Neuron (in vitro differentiated cells): ENCODE measurements around the gene AP2A1.
A peak's percentile ranks its signal among the peaks of the same experiment; 100 is the strongest.

Experiments used
- H2AFZ ChIP-seq: one replicate; pipeline ENCODE4 v1.6.1; 2013; ENCODE audit warnings: low read depth, mild to moderate bottlenecking, inconsistent platforms, low read length, moderate library complexity
- H3K27me3 ChIP-seq: one replicate; pipeline ENCODE4 v1.6.1; 2013; ENCODE audit warnings: low read length; ENCODE audit not compliant: insufficient read depth
- H3K36me3 ChIP-seq: one replicate; pipeline ENCODE4 v1.6.1; 2013; ENCODE audit warnings: low read length; ENCODE audit not compliant: insufficient read depth
- H3K4me1 ChIP-seq: one replicate; pipeline ENCODE4 v1.6.1; 2013; ENCODE audit warnings: low read length; ENCODE audit not compliant: insufficient read depth
- H3K4me3 ChIP-seq: 2 replicates; pipeline ENCODE4 v1.5.1; 2013; ENCODE audit warnings: mild to moderate bottlenecking, low read length, moderate library complexity
- H3K9me3 ChIP-seq: one replicate; pipeline ENCODE4 v1.6.1; 2013; ENCODE audit warnings: low read length

The AP2A1 gene

GRCh38 chr19:49847731-49848696, 81.2 kb downstream of the AP2A1 start:
- peaks cover 16% of the 10 kb centered on the region for H3K4me1 ChIP-seq

GRCh38 chr19:49848938-49849337, 82.1 kb downstream of the AP2A1 start:
- Histone ChIP-seq H3K36me3 (peaks cover 15% of the 10 kb centered on the region), H3K27me3 (no peaks in the 10 kb centered on the region), H2AFZ (no peak overlapping the region), H3K4me1 (peaks cover 18% of the 10 kb centered on the region), H3K4me3 (no peak overlapping the region), H3K9me3 (peaks cover 4% of the 10 kb centered on the region)

More at GRCh38 chr19:49847731-49848696, 81.2 kb downstream of the AP2A1 start:
- peaks cover 12% of the 10 kb centered on the region for H3K36me3 ChIP-seq
- H2AFZ ChIP-seq: no peak overlapping the region
- H3K4me3 ChIP-seq: no peak overlapping the region
- peaks cover 4% of the 10 kb centered on the region for H3K9me3 ChIP-seq
- H3K27me3 ChIP-seq: no peaks in the 10 kb centered on the region

DNA sequence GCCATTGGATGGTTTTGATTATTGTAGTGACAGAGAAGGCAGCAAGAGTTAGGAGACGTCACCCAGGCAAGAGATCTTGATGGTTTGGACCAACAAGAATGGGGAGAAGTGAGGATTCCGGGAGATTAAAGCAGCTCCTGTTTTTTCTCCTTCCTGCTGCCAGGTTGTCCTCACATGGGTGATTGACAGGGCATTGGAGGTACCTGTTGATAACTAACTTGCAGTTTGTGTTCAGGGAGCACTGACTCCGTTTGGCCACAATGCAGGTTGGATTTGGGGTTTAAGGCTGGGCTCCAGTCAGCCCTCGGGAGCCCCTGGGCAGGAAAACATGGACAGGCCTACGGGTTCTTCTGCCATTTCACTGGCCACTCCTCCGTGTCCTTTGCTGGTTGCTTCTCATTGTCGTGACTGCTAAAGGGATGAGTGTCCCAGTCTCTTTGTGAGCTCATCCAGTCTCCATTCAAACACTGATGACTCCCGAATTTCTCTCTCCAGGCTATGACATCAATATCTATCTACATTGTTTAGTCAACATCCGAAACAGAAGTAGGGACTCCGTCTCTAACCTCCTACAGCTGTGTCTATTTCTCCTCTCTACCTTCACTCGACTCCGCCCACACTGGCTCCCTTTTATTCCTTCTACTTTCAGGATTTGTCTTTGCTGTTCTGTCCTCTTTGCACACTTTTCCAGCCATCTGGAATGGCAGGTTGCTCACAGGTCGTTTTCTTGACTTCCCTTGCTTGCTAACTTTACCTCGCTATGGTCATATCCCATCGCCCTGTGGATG, 82.8 kb downstream of the AP2A1 start:
- Histone ChIP-seq H3K4me3 (peak overlapping the region; percentile 99), H3K36me3 (peaks cover 22% of the 10 kb centered on the region), H3K9me3 (peaks cover 4% of the 10 kb centered on the region), H2AFZ (no peak overlapping the region), H3K4me1 (peaks cover 18% of the 10 kb centered on the region), H3K27me3 (no peaks in the 10 kb centered on the region)

GRCh38 chr19:49850221-49850486, 83.4 kb downstream of the AP2A1 start:
- Histone ChIP-seq H2AFZ (peak overlapping the region; percentile 96), H3K4me3 (peak overlapping the region; percentile 99), H3K27me3 (no peaks in the 10 kb centered on the region), H3K9me3 (peaks cover 4% of the 10 kb centered on the region), H3K36me3 (peaks cover 26% of the 10 kb centered on the region), H3K4me1 (peaks cover 18% of the 10 kb centered on the region)

GRCh38 chr19:49850487-49851342, 83.9 kb downstream of the AP2A1 start, which contains the start of gene PTOV1:
PTOV1 (plus strand) TSS chr19:49851159.
- H3K36me3 ChIP-seq: peaks cover 31% of the 10 kb centered on the region
- no peaks in the 10 kb centered on the region for H3K27me3 ChIP-seq
- peak within 1 kb of the TSS; percentile 99 for H3K4me3 ChIP-seq
- H3K4me1 ChIP-seq: peaks cover 18% of the 10 kb centered on the region
- H2AFZ ChIP-seq: peak within 1 kb of the TSS; percentile 96
- peaks cover 4% of the 10 kb centered on the region for H3K9me3 ChIP-seq

DNA sequence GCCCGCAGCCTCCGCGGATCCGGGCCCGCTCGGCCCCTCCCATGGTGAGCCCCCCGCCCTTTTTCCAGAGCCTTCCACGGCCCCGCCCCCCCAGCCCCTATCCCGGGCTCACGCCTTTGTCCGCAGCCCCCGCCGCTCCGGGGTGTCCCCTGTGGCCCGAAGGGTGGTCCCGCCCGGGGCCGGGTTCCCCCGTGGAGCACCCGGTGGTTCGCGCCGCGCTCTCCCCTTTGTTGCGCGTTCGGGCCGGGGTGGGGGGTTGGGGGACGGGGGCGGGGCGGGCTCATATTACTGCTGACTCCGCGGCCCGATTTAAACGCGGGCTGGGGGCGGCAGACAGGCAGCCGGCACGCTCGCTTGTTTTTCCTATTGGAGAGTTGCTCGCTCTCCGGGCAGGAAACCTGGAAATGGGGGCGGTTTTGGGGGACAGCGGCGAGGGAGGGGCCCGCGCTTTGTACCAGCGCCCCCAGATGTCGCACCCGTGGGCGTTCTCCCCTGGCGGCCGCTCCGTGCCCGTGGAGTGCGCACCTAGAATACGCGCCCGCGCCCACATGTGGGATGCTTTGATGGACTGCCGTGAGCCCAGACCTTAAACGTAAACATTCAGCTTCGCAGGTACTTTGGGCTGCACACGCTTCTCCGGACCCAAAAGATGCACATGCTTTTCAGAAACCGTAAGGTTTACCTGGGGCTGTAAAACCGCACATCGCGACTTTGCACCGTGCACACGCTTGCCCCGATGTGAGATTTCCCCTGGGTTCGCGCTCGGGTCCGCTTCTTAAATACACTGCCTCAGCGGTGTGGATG, 84.9 kb downstream of the AP2A1 start:
- Histone ChIP-seq H3K4me1 (peaks cover 18% of the 10 kb centered on the region), H2AFZ (no peak overlapping the region), H3K36me3 (peaks cover 40% of the 10 kb centered on the region), H3K9me3 (peaks cover 4% of the 10 kb centered on the region), H3K4me3 (peak overlapping the region; percentile 99), H3K27me3 (no peaks in the 10 kb centered on the region)

GRCh38 chr19:49852631-49853126, 85.9 kb downstream of the AP2A1 start:
- Histone ChIP-seq H3K36me3 (peaks cover 50% of the 10 kb centered on the region), H3K4me3 (peak overlapping the region; percentile 99), H2AFZ (no peak overlapping the region), H3K9me3 (peaks cover 4% of the 10 kb centered on the region), H3K27me3 (no peaks in the 10 kb centered on the region), H3K4me1 (peaks cover 18% of the 10 kb centered on the region)

DNA sequence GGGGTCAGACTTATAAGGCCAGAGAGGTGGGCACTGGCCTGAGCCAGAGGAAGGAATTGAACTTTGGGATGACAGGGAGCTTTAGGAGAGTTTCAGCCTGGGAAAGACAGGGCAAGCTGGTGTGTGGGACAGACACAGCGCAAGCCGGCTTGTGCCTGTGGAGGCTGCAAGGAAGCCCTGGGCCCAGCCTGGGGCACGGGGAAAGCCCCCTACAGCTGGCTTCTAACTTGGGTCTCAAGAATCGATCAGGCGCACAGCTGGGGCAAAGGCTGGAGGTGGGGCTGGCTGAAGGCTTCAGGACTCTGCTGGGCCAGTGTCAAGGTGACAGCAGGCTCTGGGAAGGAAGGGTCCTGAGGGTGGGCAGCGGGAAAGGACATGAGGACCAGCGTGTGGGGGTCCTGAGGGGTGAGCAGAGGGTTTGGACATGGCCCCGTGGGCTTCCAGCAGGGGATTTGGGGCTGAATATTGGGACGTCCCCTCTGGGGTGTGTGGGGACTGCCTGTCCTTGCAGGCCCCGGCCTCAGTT, 87.1 kb downstream of the AP2A1 start:
- Histone ChIP-seq H3K4me3 (no peak overlapping the region), H3K4me1 (peaks cover 18% of the 10 kb centered on the region), H2AFZ (no peak overlapping the region), H3K9me3 (peaks cover 3% of the 10 kb centered on the region), H3K27me3 (no peaks in the 10 kb centered on the region), H3K36me3 (peaks cover 61% of the 10 kb centered on the region)

- Histone ChIP-seq H3K4me3 (no peak overlapping the region), H3K27me3 (no peaks in the 10 kb centered on the region), H2AFZ (no peak overlapping the region), H3K4me1 (peaks cover 18% of the 10 kb centered on the region), H3K9me3 (no peaks in the 10 kb centered on the region), H3K36me3 (peaks cover 59% of the 10 kb centered on the region)
Measured at GRCh38 chr19:49854378-49855263, 87.8 kb downstream of the AP2A1 start.

DNA sequence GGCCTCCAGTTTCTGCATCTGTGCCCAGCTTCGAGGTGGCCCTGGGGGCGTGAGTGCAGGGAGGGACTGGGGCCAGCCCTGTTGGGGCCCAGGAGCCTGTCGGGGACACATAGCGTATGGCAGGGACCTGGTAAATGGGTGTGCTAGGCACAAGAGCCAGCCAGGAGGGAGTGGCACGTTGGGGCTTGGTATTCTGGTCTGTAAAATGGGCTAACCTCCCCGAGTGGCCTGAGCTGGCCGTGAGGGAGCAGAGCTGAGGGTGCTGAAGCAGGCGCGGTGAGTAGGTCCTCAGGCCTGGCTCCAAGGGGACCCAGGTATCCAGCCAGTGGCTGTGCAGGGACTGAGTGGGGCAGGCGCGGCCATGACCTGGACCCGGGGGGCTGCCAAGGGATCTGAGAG, 88.5 kb downstream of the AP2A1 start:
- no peak overlapping the region for H3K4me3 ChIP-seq
- no peak overlapping the region for H2AFZ ChIP-seq
- H3K9me3 ChIP-seq: no peaks in the 10 kb centered on the region
- peaks cover 66% of the 10 kb centered on the region for H3K36me3 ChIP-seq
- H3K4me1 ChIP-seq: peaks cover 14% of the 10 kb centered on the region
- H3K27me3 ChIP-seq: no peaks in the 10 kb centered on the region
